GM19468 (cell line): ENCODE results near the gene ACAA2.

Experiments used
- ATAC-seq: cut with Tn5 transposase; IDR thresholded peaks from one replicate; pipeline ENCODE4 v1.9.1; 2021; ENCODE audit warnings: mild to moderate bottlenecking, moderate library complexity, moderate number of reproducible peaks; ENCODE audit not compliant: unreplicated experiment; ENCODE audit errors: extremely low read depth

Gene ACAA2

GRCh38 chr18:49769047-49769728, 44.1 kb downstream of the ACAA2 start:
- no peak for ATAC-seq

DNA sequence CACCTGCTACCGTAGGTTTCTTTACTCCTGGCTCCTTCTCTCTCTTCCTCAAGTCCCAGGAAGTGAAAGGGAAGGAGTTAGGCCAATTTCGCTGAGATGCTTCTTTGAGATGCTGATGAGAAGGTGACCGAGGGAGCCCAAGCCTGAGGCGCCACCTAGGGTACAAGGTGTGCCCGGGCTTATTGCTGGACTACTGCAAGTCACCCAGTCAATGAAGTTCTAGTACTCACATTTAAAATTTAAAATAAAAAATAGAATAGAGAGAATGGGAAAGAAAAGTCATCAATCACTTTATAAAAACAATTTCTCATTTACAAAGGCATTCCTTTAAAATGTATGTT, 45.3 kb downstream of the ACAA2 start:
- ATAC-seq, result no peak

GRCh38 chr18:49767111-49768050, 46.0 kb downstream of the ACAA2 start:
- ATAC-seq, result no peak

DNA sequence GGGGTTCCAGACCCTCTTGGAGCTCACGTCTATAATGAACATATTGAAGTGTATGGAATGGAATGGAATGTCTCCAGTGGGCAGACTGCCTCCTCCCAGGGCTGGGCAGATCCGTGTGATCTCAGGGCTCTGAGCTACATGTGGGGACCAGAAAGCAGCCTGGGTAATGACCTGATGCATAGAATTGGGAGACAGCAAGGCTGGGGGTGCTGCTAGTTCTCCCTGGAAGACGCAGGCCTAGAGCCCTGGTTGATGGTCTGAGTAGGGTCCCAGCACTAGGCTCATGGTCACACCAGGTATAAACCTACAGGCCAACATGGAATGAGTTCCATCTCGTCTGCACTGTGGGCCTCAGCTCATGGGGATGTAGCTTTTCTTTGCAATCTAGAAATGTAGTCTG, 46.7 kb downstream of the ACAA2 start:
- ATAC-seq, result no peak

DNA sequence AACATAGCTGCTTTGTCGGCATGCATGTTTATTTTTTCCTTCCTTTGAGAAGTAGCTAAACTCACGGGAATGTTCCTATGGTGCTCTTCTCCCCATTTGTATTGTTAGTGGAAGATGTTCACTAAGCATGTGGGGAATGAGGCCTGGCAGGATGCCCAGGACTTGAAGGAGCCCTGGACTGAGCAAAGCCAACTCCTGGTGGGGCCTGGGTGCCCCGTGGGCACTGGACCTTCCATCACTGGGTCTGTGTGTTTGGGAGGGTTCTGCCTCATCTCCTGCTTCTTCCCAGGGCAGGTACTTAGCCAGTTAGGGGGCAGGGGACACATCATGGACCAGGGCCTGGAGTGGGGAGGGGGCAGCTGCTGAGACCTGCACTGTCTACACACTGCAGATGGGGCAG, 49.3 kb downstream of the ACAA2 start:
- ATAC-seq, result no peak

- no peak for ATAC-seq
Measured at GRCh38 chr18:49763590-49763989, 49.7 kb downstream of the ACAA2 start.

DNA sequence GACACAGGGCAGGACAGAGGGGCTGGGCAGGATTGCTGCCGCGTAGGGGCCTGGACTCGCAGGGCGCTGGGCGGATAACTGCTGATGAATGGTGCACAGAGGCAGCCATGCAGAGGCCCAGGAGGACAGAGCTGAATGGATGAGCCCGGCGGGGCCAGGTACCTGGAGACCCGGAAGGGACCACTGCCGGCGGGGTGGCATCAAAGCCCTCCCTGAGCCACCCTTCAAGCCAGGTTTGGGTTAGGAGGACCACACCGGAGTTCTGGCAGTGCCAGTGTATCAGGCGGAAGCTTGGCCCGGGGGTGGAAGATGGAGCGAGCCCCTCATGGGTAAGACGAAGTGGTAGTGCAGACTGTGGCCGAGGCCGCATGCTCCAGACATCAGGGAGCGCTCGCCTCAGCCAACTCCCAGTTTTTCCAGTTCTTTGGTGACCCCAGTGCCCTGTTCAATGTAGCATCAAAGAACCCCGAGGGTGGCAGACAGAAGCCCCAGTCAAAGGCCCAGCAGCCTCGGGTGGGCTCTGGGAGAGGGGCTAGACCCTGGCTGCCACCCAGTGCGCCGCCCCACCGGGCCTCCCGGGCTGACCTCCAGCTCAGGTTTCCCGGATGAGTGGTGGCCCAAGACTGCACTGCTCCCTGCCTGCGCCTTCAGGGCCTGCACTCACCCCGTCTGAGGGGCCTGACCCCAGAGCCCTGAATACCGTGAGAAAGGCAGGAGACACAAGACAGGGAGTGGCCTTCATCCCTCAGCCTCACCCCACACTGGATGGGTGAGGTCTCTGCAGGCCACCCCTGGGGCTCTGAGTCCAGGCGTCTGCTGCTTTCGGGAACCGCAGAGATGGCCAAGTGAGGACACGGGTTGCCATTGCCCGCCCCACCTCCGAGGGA, 50.9 kb downstream of the ACAA2 start:
- no peak for ATAC-seq

GRCh38 chr18:49761771-49762170, 51.6 kb downstream of the ACAA2 start:
- no peak for ATAC-seq

- no peak for ATAC-seq
Measured at GRCh38 chr18:49758263-49758610, 55.1 kb downstream of the ACAA2 start.

GRCh38 chr18:49757513-49758262, 55.6 kb downstream of the ACAA2 start:
- ATAC-seq, result no peak

GRCh38 chr18:49756671-49757362, 56.5 kb downstream of the ACAA2 start:
- ATAC-seq, result no peak

GRCh38 chr18:49756135-49756534, 57.2 kb downstream of the ACAA2 start:
- ATAC-seq, result no peak

GRCh38 chr18:49755489-49755888, 57.8 kb downstream of the ACAA2 start:
- no peak for ATAC-seq

DNA sequence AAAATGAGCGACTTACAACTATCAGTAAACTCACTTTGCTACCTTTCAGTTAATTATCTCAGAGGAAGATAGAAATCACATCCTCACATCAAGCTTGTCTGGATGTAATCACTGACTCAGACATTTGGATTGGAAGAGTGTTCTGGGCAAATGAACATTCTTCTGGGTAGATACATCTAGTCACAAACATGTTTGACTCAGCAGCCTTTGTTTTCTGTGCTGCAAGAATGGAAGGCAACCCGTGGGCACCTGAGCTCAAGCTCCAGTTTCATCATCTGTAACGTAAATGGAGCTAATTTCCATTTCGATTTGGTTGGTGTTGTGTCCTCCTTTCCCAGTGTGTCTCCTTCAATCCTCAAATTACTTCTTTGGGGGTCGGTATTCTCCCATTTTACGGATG, 58.5 kb downstream of the ACAA2 start:
- no peak for ATAC-seq

GRCh38 chr18:49753643-49754042, 59.7 kb downstream of the ACAA2 start:
- no peak for ATAC-seq

- no peak for ATAC-seq
Measured at GRCh38 chr18:49752095-49752457, 61.3 kb downstream of the ACAA2 start.

DNA sequence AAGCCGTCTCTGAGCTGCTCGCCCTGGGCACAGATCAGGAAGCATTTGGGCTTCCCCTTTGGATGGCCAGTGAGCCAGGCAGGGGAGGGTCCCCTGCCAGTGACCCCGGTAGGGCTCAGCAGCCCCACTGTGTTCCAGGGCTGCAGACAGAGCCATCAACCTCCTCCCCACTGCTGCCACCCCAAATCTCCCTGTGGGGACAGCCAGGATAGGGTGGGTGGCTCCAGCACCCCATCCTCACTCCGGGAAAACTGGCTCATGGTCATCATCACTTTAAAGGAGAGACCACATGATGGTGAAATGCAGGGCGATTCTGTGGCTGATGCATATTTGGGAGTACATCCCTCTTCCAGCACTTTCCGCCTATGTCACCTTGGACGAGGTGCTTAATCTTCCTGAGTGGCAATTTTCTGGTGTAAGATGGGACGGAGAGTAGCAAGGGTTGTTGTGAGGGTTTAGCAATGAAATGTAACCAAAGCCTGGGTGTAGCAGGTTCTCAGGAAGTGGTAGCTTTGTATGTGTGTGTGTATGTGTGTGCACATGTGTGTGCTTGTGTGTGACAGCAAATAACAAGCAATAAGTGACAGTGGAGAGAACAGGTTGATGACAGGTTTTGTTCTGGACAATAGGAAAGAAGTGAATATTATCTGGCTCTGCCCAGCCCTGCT, 61.8 kb downstream of the ACAA2 start:
- no peak for ATAC-seq

DNA sequence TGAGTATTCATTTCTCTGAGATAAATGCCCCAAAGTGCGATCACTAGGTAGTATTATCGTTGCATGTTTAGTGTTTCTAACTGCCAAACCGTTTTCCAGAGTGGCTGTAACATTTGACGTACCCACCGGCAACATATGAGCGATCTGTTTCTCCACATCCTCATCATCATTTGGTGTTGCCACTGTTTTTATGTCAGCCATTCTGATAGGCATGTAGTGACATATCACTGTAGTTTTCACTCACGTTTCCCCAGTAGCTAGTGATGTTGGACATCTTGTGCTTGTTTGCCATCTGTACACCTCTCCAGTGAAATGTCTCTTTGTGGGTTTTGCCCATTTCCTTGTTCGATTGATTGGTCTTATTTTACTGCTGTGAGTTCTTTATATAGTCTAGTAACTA, 63.8 kb downstream of the ACAA2 start:
- no peak for ATAC-seq

GRCh38 chr18:49747876-49748275, 65.5 kb downstream of the ACAA2 start:
- no peak for ATAC-seq
